GM19328 (cell line): ENCODE data around the gene PPP2R2D.
"Not testable (repeated sequence)": the region's sequence is repeated elsewhere in the genome, so short reads cannot be mapped to it uniquely, and the experiment has no call there.

Experiments used
- ATAC-seq: cut with Tn5 transposase; IDR thresholded peaks from one replicate; pipeline ENCODE4 v1.9.1; 2021; ENCODE audit warnings: mild to moderate bottlenecking, moderate library complexity; ENCODE audit not compliant: unreplicated experiment

PPP2R2D gene

DNA sequence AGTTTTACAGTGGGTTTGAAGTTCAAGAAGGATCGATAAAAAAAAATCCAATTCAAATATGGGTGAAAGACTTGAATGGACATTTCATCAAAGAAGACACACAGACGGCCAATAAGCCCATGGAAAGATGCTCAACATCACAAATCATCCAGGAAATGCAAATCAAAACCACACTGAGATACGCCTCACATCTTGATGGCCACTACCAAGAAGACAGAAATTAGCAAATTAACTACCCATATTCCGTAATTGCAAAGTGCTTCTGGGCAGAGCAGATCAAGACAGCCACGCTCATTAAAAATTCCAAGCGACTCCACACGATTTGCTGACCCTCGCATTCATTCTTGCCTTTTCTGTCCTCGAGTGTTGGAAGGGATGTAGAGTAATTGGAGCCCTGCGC is 34.1 kb upstream of the PPP2R2D start:
- ATAC-seq, result no peak

DNA sequence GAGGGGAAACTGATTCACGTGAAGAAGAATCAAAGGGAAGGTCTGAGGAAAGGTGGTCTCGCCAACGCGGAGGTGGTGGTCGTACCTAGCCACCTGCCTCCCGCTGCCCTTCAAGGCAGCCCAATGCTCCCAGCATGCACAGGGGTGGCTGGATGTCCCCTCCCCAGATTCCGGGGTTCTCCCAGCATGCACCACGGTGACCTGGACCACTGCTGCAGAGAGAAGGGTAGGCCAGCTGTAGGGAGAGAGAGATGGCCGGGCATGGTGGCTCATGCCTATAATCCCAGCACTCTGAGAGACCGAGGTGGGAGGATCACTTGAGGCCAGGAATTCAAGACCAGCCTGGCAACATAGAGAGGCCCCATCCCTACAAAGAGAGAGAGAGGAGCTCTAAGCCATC is 32.4 kb upstream of the PPP2R2D start:
- ATAC-seq, result no peak

DNA sequence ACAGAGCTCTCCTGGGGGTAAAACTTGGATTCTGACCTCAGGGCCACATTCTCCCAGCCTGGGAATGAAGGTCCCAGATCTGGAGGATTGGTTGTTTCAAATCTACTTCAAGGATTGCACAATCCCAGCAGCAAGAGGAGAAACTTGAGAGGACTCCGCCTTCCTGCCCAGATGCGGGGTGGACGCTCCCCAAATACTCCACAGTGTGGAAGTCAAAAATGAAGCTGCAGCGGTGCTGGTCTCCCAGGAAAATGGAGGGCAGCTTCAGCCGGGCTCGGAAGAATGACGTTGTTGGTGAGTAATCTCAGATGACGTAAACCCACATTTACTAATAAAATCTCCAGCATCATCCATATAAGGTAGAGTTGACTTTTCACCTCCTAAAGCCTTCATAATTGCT is 31.5 kb upstream of the PPP2R2D start:
- ATAC-seq, result no peak

DNA sequence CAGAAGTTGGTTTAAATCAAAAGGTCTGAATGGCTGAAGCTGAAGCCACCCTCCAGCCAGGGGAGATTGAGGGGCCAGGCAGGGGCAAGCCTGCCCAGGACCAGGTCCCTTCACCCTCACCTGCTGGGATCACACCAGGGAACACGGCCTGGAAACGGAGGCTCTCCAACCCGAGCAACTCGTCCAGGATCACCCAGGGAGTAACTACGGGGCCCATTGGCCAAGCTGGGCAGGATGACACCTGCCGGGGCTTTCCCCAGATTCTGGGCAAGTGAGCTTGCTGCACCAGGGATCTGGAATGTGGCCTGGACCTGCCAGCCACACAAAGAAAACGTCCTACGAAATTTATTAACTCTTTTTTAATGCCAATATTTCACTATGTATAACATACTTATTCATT is 30.4 kb upstream of the PPP2R2D start:
- no peak for ATAC-seq

DNA sequence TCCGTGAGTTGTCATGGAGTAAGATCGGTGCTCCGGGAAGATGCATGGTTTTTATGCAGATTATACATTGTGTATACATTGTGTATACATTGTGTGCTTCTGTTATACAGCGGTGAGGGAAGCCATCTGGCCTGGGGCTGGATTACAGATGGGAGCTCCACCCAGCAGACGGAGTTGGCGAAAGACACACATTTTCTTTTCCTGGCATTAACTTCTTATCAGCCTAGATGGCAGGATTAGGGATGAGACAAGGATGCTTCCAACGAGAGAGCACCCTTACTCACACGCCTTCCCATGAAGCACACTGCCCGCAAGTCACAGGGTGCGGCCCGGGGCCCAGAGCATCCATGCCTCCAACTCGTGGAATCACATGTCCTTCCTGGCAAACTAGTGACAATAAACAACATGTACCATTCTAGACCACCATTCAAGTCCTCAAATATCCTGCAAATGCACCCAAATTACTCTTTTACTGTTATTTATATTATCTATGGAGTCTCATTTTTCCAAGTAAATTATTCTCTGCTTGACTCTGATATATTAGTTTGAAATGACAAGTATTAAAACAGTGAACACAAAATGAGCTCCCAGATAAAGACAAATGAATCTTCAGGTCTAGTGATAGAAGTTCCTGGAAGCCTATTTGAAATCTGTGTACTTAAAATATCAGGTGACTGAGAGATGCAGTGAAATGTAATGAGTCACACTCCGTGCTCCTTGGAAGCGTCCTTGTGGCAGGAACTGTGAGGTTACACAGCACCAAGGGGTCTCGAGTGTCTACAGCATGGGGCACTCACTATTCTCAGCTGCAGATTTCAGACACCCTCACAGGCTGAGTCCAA is 29.8 kb upstream of the PPP2R2D start:
- no peak for ATAC-seq

DNA sequence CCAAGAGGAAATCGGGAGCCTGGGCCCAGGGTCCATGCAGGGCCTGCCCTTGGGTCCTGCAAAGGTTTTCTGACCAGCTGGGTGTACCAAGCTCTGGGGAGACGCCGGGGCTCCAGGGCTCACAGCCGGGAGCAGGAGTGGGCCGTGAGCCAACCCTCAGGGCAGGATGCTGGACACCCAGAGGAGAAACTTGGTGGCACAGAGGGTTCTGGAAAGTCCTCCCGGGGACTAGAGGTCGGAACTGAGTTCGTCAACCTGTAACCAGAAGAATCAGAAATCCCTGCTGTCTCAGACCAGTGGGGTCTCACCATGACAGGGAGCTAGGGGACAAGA is 29.2 kb upstream of the PPP2R2D start:
- ATAC-seq, result no peak

DNA sequence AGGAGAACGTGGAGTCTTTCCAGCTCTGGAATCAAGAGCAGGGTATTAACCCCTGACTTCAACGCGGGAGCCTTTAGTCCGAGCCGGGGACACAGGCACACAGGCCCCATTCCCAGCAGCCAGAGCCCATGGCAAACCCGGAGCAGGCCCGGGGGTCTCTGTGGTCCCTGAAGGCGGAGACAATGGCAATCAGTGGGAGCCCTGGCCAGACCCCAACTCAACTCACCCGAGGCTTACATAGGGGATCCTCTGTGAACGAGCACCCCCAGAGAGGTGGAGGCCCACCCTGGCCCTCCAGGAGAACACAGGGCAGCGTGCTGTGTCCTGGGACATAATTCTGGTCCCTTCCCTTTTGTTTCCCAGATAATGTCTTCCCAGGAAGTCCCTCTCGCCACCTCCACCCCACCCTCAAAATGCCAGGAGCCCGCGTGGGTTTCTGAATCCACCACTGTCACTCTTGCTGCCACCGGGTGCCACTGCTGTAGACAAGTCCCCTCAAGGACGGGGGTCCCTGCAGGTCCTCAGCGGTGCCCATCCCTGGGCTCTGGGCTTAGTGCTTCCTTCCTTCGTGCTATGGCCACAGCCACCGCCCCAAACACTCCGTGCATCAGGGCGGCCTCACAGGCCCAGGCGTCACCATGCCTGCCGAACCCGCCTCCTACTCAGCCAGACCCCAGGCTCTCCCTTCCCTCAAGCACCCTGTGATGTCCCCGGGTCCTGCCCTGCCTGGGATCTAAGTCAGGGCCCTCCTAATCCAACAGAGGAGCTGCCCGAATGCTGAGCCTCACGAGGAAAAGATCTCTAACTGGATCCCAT is 28.6 kb upstream of the PPP2R2D start:
- no peak for ATAC-seq

DNA sequence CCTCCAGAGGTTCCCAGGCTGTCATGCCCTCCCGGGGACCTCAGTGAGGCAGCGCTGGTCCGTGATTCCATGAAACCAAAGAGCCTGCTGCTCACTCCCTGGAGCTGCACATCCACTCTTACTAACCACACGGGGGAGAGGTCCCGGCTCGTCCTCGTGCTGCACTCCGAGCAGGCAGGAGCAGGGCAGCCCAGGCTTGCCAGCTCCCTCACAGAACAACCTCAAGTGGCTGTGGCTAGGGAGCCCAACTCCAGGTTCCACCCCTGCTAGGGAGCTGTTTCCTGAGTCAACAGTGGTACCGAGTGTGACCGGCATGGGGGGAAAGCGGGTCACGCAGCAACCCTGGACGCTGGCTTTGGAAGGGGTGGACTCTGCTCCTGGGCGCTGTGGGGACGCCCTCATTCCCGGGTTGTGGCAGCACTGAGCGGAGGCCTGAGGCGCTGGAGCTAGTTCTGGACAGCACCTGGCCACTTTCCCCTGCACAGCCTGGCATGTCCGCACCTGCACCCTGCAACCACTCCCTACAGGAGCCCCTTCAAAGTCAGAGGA is 27.9 kb upstream of the PPP2R2D start:
- no peak for ATAC-seq

DNA sequence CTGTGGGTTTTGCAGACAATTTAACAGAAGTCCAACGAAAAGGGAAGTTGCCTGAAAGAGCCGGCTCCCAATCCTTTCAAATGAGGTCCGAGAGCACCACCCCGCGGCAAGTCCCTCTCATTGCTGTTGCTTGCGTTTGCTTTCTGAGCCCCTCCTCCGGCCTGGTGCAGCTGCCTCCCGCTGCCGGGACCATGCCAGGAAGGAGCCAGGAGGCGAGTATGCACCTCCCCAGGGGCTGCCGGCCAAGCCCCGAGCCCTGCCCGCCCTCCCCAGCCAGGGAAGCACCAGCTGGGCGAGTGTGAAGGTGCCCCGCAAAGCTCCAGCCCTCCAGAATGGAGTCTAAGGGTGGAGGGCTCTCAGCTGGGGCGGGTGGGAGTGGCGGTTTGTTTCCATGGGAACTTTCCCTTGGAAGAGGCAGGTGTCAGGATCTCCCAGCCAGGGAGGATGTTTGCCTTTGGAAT is 25.8 kb upstream of the PPP2R2D start:
- ATAC-seq, result peak; percentile 88

DNA sequence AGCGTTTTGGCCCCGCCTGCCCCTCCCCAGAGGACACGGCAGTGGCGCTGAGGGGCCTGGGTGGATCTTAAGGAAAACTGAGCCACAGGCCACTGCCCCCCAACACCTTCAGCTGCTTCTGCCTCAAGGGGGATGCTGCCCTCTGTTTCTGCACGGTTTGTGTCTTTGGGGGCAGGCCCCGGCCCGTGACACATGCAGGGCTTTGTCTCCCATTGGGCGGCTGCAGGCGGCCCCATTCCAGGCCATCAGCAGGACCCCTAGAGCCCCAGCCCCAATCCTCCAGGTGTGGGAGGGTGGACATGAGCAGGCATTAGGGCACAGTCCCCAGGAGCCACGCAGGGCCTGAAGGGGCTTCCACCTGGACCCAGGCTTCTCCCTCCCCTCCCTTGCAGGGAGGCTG is 25.3 kb upstream of the PPP2R2D start:
- no peak for ATAC-seq

DNA sequence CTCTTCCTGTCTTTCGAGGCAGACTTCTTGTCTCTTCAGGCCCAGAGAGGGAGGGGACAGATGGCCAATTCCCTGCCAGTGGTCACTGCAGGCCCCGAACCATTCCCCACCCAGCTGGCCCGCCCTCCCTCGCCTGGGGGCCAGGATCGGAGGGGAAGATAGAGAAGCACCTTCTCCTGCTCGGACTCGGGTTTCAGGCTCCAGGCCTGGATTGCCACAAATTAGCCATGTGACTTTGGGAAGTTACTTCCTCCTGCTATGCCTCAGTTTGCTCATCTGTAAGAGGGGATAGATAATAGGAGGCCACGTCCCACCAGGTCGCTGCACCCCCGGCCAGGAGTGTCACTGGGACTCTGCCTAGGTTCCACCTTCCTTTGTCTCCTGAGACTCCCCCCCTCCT is 24.8 kb upstream of the PPP2R2D start:
- ATAC-seq, result no peak

DNA sequence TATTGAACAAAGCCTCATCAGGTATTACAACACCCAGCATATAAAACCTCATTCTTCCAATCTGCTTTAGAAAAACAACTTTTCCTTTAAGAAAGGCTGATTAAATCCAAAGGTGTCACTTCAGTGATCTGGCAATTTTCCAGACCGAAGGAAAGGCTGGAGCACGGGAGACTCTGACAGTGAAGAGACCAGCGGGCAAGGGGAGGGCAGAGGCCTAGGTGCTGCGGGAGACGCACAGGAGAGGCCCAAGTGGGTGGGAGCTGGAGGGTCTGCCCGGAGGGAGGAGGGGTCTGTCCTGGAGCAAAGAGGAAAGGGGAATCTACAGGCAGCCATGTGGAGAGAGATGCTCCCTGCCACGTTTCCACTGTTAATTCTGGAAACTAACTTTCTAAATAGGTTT is 24.3 kb upstream of the PPP2R2D start:
- ATAC-seq, result no peak

DNA sequence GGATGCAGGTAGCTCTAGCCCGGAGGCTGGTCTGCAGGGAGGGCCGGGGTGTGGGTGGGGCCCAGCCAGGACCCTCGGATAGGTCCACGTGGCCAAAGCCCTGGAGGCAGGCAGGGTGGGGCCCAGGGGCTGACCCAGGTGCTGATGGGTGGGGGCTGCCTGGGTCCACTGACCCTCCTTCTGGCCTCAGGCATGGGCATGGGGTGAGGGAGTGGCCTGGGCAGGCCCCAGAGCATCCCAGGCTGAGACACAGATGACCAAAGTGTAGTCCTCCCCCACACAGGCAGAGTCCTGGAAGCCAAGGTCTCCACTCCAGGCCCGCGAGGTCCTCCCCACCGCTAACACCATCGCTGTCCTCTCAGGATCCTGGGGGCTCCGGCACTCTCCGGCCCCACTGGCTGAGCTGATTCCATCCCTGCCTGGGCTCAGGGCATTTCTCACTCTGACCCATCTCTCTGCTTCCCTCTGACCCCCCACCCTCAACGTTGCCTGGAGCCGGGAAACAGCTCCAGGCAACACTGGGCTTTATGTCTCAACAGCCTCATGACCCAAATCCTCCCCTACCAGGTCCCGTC is 20.7 kb upstream of the PPP2R2D start:
- ATAC-seq, result no peak

DNA sequence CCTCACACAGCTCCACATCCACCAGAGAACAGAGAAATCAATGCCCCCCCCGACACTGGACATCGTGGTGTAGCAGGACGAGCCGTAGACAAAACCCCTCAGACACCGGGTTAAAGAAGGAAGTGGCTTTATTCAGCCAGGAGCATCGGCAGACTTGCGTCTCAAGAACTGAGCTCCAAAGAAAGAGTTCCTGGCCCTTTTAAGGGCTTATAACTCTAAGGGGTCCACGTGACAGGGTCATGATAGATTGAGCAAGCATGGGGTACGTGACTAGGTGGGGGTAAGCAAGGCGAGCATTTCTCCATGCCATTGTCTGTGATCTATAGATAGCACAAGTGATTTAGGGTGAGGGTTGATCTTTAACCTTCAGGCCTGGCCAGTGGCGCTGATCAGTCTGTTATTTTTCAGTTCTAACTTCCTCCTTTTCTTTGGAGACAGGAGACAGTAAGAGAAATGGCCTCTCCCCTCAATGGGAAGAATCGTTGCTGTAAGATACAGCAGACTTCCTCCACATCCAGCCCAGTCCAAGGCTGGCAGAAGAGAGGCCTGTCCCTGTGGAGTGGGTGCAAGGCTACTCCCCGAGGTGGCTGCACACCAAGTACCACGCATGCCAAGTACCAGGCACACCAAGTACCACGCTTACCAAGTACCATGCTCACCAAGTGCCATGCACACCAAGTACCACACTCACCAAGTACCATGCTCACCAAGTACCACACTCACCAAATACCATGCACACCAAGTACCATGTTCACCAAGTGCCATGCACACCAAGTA is 19.5 kb upstream of the PPP2R2D start:
- no peak for ATAC-seq

DNA sequence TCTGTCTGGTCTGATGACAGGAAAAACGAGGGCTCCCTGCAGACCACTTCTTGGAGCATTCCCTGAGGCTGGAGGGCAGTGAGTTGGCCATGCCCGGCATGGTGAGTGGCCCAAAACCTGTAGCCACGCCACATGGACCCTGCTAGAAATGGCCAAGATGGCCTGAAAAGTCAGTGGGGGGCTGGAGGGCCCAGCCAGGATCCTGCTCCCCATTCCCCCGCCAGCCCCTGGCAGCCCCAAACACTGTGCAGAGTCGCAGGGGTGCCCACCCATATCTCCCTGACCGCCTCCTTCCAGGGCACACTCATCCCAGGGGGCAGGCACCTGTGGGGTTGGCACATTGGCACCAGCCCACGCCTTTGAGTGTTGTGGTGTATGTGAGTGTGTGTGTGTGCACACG is 18.7 kb upstream of the PPP2R2D start:
- ATAC-seq, result no peak

DNA sequence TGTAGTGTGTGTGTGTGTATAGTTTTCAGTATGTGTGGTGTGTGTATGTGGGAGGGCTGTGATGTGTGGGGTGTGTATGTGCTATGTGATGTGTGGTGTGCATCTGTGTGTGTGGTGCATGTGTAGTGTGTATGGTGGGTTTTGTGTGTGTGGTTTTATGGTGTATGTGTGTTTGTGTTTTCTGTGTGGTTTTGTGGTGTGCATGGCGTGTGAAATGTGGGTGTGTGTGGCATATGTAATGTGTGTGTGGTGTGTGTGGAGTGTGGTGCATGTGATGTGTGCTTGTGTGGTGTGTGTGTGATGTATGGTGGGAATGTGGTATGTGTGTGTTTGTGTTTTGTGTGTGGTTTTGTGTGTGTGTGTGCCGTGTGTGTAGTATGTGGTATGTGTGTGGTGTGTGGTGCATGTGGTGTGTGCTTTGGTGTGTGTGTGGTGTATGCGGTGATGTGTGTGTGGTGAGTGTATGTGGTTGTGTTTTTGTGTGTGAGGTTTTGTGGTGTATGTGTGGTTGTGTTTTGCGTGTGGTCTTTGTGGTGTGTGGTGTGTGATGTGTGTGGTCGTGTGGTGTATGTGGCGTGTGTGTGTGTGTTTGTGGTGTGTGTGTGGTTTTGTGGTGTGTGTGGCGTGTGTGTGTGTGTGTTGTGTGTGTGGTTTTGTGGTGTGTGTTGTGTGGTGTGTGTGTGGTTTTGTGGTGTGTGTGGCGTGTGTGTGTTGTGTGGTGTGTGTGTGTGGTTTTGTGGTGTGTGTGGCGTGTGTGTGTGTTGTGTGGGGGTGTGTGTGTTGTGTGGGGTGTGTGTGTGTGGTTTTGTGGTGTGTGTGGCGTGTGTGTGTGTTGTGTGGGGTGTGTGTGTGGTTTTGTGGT is 18.0 kb upstream of the PPP2R2D start:
- no peak for ATAC-seq

DNA sequence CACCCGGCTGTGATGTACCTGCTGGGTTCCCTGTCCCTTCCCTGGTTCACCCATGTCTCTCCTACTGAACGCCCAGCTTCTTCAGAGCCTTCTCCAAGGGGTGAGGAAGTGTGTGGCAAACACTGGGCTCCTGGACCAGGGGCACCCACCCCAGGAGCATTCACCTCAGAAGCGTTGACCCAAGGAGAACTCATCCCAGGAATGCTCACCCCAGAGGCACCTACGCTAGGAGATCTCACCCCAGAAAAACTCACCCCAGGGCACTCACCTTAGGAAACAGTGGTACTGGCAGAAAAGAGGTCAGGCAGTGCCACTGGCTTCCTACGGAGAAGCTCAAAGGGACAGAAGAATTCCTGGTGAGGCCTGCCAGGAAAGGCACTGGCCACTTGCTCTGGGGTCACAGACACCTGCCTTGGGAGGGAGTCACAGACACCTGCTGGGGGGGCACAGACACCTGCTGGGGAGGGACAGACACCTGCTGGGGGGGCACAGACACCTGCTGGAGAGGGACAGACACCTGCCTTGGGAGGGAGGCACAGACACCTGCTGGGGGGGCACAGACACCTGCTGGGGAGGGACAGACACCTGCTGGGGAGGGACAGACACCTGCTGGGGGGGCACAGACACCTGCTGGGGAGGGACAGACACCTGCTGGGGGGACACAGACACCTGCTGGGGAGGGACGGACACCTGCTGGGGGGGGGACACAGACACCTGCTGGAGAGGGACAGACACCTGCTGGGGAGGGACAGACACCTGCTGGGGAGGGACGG is 17.0 kb upstream of the PPP2R2D start:
- not testable (repeated sequence) for ATAC-seq

DNA sequence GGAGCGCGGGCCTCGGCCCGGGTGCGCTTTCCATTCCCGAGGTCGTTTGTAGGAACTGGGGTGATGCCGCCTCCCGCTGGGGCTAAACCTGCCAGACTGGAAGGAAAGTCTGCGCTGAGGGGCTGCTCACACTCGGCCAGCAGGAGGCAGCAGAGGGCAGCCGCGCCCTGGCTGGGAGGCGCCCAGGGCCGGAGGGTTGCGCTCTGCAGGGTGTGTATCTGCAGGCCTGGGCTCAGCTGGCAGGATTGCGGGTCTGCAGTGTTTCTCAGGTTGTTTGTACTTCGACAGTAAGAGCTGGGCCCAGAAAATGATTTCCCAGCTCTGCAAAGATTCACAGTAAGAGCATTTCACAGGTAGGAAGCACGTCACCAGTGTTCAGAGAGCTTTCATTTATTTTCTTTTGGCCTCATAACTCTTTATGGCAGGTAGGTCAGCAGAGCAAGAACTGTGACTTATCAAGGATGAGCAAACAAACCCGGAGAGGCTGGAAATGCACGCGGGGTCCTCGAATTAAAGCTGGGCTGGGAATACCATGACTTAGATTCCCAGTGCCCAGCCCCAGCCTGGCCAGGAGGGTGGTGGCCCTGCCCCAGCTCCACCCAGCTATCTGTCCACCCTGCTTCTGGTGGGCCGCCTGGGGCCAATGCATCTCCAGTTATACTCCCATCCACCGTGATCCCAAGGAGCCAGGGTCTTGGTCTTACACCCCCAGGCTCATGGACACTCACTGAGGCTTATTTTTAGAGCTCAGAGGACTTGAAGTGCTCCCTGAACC is 15.2 kb upstream of the PPP2R2D start:
- peak; percentile 97 for ATAC-seq
